Measurements from ENCODE around the gene SAPCD1.
"Not testable (repeated sequence)": the region's sequence is repeated elsewhere in the genome, so short reads cannot be mapped to it uniquely, and the experiment has no call there.

Gene SAPCD1

GRCh38 chr6:31779908-31780307 is 17.5 kb downstream of the SAPCD1 start:
- DNase-seq, result no peak

- DNase-seq, result no peak
These were observed 18.2 kb downstream of the SAPCD1 start for GRCh38 chr6:31780507-31781243.

GRCh38 chr6:31781244-31782125 is 19.0 kb downstream of the SAPCD1 start:
- no peak for DNase-seq

GRCh38 chr6:31782126-31782855 is 19.8 kb downstream of the SAPCD1 start:
- DNase-seq, result no peak

GRCh38 chr6:31784098-31784925 is 21.9 kb downstream of the SAPCD1 start:
- DNase-seq, result no peak

- DNase-seq, result no peak
These were observed 23.0 kb downstream of the SAPCD1 start for GRCh38 chr6:31785475-31785874.

GRCh38 chr6:31791324-31792089 is 29.1 kb downstream of the SAPCD1 start:
- no peak for DNase-seq

- no peak for DNase-seq
These were observed 29.6 kb downstream of the SAPCD1 start for GRCh38 chr6:31792090-31792374.

- no peak for DNase-seq
These were observed 30.3 kb downstream of the SAPCD1 start for GRCh38 chr6:31792761-31793171.

- DNase-seq, result not testable (repeated sequence)
These were observed 31.4 kb downstream of the SAPCD1 start for GRCh38 chr6:31793927-31794245.

- DNase-seq, result no peak
These were observed 31.9 kb downstream of the SAPCD1 start for GRCh38 chr6:31794294-31794865.

GRCh38 chr6:31794866-31795615 is 32.6 kb downstream of the SAPCD1 start:
- DNase-seq, result no peak

- peak; percentile 89 for DNase-seq
These were observed 33.3 kb downstream of the SAPCD1 start, which contains the start of gene VARS1 for GRCh38 chr6:31795616-31796298. Gene VARS1, minus strand, starts transcription at chr6:31795752. Its CDS starts 535 bp downstream, at chr6:31795217.

GRCh38 chr6:31796993-31797385 is 34.5 kb downstream of the SAPCD1 start:
- no peak for DNase-seq

- DNase-seq, result peak; percentile 65
These were observed 35.1 kb downstream of the SAPCD1 start for GRCh38 chr6:31797588-31797987.

- no peak for DNase-seq
These were observed 37.3 kb downstream of the SAPCD1 start for GRCh38 chr6:31799781-31800180.

GRCh38 chr6:31801031-31801927 is 38.8 kb downstream of the SAPCD1 start:
- DNase-seq, result not testable (repeated sequence)

- DNase-seq, result no peak
These were observed 43.5 kb downstream of the SAPCD1 start for GRCh38 chr6:31805939-31806469.

Data from CD4-positive, alpha-beta T cell treated with Interleukin-12 subunit alpha and Interleukin-12 subunit beta, for 1 hour (primary cell).